Right forelimb (tissue), 1 donor: Measurements from ENCODE around the gene SSBP3.
"Not testable (repeated sequence)": the region's sequence is repeated elsewhere in the genome, so short reads cannot be mapped to it uniquely, and the experiment has no call there.

Experiments
- DNase-seq: peaks from one replicate; pipeline ENCODE4 v3.0.0-alpha.2; 2018

The SSBP3 gene

DNA sequence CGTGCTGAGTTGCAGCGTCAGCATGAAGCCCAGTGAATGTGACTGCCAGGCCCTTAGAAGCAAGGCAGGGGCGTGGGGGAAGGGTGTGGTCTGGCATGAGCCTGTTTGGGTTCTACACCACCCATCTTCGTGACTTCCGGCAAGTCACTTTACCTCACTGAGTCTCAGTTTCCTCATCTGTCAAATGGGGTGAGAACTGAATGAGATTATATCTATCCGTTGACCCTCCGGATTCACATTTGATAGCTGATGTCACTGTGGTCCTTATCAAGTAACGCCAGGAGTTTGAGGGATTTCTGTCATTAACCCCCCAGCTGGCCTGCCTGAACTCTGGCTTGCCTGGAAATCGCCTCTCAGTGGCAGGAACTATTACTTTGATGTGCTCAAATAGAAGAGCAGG lies 190.7 kb downstream of the SSBP3 start:
- no peak for DNase-seq

- DNase-seq, result no peak
These were observed 193.3 kb downstream of the SSBP3 start for GRCh38 chr1:54212872-54213271.

GRCh38 chr1:54207896-54208295 lies 198.3 kb downstream of the SSBP3 start:
- not testable (repeated sequence) for DNase-seq

DNA sequence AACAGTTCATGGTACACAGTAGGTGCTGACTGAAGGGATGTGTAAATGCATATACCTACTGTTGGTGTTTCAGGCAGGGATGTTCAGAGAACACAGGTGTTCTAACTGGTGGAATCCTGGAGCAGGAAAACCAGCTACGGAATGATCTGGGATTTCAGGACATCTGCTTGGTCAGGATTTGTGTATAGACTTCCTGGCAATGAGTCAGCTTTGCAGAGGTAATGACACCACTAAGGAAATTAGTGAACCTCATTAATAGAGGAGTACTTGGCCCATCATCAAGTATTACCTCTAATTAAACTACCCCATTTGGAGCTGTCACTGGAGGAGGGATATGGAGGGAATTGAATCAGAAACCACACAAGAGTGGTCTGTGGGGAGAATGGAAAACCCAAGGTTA lies 198.9 kb downstream of the SSBP3 start:
- no peak for DNase-seq

DNA sequence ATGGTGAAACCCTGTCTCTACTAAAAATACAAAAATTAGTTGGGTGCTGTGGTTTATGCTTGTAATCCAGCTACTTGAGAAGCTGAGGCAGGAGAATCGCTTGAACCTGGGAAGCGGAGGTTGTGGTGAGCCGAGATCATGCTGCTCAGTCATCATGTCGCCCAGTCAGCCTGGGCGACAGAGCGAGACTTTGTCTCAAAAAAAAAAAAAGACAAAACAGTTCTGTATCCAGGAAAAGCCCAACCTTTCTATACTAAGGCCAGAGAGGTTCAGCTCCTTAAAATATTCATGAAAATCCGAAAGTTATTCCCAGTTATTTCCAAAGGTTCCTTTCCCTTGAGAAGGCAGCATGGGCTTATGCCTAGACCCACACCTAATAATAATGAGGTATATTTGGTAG lies 202.0 kb downstream of the SSBP3 start:
- DNase-seq, result no peak

DNA sequence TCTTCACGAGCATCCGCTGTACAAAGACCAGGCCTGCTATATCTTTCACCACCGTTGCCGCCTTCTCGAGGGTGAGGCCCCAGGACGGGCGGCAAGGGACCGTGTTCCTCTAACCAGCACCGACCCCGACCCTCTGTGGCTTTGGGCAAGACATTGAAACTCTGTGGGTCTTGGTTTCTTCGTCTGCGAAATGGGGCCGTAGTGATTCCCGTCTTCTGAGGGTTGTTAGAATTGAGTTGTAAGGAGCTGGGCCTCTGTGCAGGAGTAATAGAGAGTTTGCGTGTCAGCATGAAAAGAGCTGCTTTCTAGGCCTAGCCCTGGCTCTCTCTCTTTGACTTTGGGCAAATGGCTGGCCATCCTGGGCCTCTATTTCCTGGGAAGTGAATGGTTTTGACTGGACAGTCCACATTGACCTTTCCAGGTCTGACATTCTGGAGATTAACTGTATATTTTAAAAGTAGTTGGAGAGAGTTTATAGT lies 205.6 kb downstream of the SSBP3 start:
- DNase-seq, result no peak

GRCh38 chr1:54199765-54200518 lies 206.3 kb downstream of the SSBP3 start, which contains the start of the genes CYB5RL and MRPL37:
Gene CYB5RL, minus strand, starts transcription at chr1:54200030. Its CDS starts 4,414 bp downstream, at chr1:54195616.
Gene MRPL37, plus strand, starts transcription at chr1:54200167. Its CDS starts 77 bp downstream, at chr1:54200244.
- DNase-seq, result peak; percentile 94

DNA sequence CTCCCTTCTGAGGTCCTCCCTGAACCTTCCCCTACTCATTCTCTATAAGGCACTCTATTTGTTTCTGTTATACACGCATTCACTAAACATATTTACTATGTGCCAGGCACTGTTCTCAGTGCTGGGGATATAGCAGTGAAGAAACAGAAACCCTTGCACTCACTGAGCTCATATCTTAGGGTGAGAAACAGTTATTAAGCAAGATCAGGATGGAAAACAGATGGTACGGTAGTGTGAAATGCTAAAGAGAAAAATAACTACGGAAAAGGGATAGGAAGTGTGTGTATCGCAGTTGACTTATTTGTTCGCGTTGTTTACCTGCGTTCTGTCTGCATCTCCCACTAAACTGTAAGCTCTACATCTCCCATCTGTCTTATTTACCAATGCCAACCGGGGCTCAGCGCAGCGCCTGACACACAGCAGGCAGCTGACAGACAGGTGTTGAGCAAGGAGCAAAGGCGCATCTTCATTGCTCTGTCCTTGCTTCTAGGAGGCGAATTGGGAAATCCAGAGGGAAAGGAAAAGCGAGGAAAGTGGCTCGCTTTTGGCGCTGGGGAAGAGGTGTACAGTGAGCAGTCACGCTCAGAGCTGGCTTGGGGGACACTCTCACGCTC lies 206.9 kb downstream of the SSBP3 start:
- DNase-seq, result no peak

DNA sequence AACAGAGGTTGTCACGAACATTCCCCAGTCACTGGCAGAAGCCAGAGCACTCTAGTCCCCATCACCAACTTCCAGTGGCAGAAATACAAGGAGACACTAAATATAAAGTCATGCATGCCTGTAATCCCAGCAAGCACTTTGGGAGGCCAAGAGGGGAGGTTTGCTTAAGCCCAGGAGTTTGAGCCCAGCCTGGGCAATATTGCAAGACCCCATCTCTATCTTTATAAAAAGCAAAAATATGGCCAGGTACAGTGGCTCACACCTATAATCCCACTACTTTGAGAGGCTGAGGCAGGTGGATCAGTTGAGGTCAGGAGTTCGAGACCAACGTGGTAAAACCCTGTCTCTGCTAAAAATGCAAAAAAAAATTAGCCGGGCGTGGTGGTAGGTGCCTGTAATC lies 212.7 kb downstream of the SSBP3 start:
- DNase-seq, result no peak

GRCh38 chr1:54191525-54191924 lies 214.7 kb downstream of the SSBP3 start:
- DNase-seq, result no peak

DNA sequence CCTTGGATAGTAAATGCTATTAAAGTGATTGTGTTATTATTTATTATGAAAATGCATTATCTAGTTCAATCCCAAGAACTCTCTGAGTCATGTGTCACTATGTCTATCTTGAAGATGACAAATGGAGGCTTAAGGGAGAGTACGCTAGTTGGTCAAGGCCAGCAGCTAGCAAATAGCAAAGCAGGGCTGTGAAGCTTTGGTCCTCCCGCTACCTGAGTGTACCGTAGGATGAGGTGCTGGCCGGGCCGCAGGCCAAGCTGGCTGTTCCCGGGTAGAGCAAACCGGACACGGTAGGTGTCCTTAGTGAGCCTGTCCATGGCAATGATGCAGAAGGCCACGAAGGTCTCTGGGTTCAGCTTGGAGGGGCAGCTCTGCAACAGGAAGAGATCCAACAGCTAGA lies 215.7 kb downstream of the SSBP3 start:
- DNase-seq, result no peak

DNA sequence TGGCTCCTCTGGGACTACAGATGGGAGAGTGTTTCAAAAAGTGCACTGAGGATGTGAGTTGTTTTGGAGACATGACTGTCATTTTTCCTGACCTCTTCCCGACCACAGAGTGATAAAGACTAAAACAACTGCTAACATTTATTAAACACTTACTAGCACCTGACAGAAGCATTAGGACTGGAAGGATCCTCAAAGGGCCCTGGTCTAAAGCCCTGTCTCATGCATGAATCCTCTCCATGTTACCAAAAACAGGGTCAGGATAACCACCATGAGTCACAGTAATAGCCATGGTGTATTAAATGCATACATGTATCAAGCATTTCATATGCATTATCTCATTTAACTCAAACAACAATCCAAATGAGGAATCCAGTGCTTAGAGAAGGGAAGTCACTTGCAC lies 217.9 kb downstream of the SSBP3 start:
- no peak for DNase-seq

DNA sequence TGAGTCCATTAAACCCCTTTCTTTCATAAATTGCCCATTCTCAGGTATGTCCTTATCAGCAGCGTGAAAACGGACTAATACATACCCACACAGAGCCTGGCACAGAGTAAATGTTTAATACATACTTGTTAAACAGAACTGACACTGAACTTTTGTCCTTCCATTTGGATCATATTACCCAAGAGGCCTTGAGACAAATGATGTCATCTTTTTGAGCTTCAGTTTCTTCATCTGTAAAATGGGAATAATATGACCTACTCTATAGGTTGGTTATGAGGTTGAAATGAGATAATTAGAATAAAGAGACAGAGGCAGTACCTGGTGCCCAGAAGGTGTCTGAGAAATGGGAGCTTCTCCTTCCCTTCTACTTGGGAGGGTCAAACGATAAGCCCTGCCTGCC lies 220.1 kb downstream of the SSBP3 start:
- no peak for DNase-seq

DNA sequence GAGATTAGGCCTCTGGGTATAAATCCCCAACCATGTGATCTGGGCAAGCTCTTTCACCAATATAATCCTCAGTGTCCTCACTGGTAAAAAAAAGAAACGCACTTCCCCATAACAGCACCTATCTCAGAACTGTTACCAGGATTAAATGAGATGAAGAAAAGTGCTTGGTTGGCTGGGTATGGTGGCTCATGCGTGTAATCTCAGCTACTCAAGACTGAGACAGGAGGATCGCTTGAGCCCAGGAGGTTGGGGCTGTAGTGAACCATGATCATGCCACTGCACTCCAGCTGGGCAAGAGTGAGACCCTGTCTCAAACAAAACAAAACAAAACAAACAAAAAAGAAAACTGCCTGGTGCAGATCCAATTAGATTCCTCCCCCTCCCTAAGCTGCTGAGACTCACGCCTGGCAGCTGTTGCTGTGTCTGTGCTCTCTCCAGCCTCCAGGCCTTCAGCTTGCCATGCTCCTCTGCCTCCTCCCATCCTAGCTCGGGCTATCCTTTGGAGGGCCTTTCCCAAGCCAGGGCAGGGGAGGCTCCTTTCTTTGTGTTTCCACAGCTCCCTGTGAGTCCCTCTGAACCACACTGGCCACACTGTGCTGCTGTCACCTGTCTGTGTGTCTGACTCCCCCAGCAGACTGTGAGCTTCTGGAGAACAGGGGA lies 225.4 kb downstream of the SSBP3 start:
- DNase-seq, result no peak

DNA sequence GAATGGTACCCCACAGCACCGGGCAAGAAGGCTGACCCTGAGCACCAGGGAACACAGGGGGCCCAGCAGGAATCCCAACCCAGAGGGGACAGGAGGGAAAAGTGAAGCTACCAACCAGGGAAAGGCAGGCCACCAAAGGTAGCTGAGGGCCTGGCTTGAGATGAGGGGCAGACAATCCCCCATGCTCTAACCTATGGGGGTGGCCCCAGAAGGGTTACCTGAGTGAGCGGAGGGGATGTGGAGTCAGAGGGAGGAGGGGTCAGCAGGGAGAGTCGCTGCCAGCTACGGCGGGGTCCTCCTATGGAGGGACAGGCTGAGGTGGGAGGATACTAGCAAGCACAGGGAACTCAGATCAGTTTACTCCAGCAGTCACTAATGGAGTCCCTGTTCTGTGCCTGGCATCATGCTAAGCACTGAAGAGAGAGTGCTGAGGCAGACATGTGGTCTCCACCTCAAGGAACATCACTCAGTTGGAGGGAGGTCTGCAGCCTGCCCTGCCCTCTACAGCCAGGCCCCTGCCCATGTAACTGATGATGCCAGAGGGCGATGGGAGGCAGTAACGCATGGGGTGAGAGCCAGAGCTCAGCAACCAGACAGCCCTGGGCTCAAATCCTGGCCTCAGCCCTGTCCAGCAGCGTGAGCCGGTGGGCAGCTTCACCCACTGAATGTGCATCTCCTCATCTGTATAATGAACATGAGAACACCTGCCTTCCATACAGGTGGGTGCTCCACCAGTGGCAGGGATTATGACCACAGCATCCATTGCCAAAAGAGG lies 227.7 kb downstream of the SSBP3 start:
- DNase-seq, result no peak

DNA sequence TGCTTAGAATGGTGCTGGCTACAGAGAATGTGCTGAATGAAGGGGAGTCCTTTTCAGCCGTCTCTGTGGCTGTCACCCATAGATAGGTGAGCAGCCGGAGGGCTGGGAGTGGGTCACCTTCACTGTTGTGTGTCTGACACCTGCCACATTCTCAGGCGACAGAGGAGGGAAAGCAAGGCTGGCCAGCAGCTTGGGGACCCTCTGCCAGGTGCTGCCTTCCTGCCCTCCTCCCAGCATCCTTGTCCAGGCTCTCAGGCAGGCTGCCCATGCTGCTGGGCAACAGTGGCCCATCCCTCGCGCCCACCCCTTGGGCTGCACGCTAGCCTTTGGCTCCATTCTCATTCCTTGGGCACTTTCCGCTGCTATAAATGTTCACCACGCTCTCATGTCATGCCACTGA lies 228.5 kb downstream of the SSBP3 start:
- no peak for DNase-seq

DNA sequence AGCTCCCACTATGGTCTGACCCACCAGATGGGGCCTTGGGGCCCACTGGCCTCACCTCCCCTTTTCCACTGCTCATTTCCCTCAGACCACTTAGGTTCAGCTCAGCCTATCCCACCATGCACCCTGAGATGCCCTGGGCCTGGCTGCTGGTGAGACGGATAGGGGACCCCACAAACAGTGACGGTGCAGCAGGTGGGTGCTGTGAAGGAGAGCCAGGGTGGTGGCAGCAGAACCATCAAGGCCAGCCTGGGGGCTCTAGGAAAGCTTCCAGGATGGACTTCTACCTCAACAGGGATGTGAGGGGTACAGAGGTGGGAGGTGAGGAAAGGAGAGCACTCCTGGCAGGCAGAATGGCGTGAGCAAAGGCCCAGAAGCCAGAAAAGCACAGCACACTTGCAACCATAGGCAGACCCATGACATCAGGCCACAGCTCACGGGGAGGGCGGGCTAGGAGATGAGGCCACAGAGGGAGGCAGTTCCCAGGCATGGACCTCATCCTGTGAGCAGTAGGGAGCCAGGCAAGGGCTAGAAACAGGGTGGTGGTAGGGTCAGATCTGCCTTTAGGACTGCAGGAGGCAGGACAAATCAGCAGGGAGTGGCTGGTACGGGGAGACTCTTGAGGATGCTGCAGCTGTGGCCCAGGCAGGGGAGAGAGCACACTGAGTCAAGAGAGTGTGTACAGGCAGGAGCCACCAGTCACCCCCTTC lies 229.4 kb downstream of the SSBP3 start:
- no peak for DNase-seq
